Measurements from ENCODE around the gene DDB1.
"Not testable (repeated sequence)": the region's sequence is repeated elsewhere in the genome, so short reads cannot be mapped to it uniquely, and the experiment has no call there.

Gene DDB1

DNA sequence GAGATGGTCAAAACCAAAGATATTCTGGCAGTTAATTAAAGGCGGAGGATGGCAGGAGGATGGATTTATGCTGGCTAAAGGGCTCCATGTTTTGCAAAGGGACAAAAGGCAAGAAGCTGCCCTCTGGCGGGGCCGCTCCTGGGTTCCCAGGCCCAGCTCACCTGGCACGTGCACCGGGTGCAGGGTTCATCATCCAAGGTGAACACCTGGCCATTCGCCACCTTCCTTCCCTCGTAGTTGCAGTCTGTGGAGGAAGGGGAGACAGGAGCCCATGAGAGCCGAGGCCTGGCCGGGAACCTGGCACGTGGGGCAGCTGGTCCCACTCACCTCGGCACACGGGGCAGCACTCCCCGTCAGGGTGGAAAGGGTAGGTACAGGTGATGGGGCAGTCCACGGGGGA, 68.1 kb downstream of the DDB1 start:
- no peak overlapping the region for H3K4me3 ChIP-seq (ENCODE audit: low read depth, low read length)
- no peak for DNase-seq (ENCODE audit: low read depth, low spot score)
- in situ Hi-C loops (cut with HindIII; ENCODE audit: low sequenced_read_pairs), result no loop called here
- TF ChIP-seq, protein P1, sequence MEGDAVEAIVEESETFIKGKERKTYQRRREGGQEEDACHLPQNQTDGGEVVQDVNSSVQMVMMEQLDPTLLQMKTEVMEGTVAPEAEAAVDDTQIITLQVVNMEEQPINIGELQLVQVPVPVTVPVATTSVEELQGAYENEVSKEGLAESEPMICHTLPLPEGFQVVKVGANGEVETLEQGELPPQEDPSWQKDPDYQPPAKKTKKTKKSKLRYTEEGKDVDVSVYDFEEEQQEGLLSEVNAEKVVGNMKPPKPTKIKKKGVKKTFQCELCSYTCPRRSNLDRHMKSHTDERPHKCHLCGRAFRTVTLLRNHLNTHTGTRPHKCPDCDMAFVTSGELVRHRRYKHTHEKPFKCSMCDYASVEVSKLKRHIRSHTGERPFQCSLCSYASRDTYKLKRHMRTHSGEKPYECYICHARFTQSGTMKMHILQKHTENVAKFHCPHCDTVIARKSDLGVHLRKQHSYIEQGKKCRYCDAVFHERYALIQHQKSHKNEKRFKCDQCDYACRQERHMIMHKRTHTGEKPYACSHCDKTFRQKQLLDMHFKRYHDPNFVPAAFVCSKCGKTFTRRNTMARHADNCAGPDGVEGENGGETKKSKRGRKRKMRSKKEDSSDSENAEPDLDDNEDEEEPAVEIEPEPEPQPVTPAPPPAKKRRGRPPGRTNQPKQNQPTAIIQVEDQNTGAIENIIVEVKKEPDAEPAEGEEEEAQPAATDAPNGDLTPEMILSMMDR (IDR thresholded peaks at IDR 0.05; ENCODE audit: low read depth, low read length), result no peak

DNA sequence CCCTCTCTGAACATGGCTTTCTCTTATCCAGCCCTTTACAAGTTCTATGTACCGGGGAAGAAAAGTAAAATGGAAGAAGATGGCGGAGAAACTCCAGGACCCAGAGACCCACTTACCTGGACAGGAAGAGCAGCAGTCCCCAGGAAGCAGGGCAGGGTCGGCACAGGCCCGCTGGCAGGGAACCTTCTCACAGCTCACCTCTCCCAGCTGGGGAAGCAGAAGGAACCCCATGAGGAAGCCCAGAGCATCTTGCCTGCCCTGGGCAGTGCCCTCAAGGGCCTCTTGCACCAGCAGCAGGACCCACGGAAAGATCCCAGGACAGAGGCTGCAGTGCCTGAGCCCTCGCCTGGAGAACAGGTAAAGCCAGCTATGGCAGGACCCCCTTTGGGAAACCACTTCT, 68.5 kb downstream of the DDB1 start:
- in situ Hi-C loops (cut with HindIII; ENCODE audit: low sequenced_read_pairs), result no loop called here
- DNase-seq (ENCODE audit: low read depth, low spot score), result no peak
- no peak overlapping the region for H3K4me3 ChIP-seq (ENCODE audit: low read depth, low read length)
- TF ChIP-seq, protein P1 (IDR thresholded peaks at IDR 0.05; ENCODE audit: low read depth, low read length), result no peak

DNA sequence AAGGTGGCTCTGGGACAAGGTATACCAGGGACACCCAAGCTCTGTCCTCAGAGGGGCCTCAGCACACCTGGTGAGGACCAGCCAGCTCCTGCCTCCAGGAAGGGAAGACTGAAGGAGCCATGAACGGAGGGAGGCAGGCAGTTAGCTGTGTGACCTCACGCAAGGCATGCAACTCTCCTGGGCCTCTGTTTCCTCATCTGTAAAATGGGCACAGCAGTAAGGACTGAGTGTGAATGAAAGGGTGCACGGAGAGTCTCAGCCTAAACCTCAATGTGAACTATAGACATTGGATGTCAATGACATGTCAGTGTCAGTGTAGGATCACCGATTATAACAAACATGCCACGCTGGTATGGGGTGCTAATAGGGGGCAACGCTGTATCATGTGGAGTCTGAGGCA, 73.5 kb downstream of the DDB1 start:
- in situ Hi-C loops (cut with HindIII; ENCODE audit: low sequenced_read_pairs), result no loop called here
- DNase-seq (ENCODE audit: low read depth, low spot score), result no peak
- no peak overlapping the region for H3K4me3 ChIP-seq (ENCODE audit: low read depth, low read length)
- TF ChIP-seq, protein P1 (IDR thresholded peaks at IDR 0.05; ENCODE audit: low read depth, low read length), result no peak

DNA sequence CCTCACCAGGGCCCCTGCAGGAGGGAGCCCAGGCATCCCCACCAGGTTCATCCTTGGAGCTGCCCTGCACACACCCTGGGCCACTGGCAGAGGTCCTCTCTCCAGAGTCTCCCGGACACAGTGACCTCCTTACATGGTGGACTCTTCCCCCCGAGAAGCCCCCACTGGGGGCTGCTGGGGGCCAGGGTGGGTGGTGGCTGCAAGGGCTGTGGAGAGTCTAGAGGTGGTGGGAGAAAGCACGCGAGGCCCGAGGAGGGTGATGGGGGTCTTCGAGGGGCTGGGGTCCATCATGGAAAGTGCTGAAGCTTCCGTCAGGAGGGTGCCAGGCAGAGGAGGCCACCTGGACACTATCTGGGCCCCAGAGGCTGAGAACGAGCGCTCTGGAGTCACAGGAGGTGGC, 74.4 kb downstream of the DDB1 start:
- in situ Hi-C loops (cut with HindIII; ENCODE audit: low sequenced_read_pairs), result no loop called here
- no peak for DNase-seq (ENCODE audit: low read depth, low spot score)
- TF ChIP-seq, protein P1 (IDR thresholded peaks at IDR 0.05; ENCODE audit: low read depth, low read length), result no peak
- no peak overlapping the region for H3K4me3 ChIP-seq (ENCODE audit: low read depth, low read length)

DNA sequence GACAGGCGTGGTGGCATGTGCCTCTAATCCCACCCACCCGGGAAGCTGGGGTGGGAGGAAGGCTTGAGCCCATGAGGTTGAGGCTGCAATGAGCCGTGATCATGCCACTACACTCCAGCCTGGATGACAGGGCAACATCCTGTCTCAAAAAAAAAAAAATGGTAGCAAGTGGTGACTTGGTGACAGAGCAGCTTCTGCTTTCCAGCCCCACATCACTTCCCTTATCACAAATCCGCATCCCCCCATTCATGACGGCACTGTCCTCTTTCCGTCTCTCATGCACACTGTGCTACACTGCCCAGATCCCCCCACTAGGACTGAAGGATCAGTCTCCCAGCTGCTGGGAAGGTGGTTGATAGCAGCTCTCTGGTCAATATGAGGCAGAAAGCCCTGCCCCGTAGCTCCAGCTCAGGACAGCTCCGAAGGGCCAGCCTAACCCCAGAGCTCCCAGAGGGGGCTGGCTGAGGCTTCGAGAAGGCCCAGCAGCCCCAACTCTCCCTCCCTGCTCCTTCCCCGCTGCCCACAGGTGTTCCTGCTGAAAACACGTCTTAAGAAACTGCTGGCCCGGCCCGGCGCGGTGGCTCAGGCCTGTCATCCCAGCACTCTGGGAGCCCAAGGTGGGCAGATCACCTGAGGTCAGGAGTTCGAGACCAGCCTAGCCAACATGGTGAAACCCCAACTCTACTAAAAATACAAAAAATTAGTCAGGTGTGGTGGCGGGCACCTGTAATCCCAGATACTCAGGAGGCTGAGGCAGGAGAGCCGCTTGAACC, 76.0 kb downstream of the DDB1 start:
- in situ Hi-C loops (cut with HindIII; ENCODE audit: low sequenced_read_pairs), result no loop called here

DNA sequence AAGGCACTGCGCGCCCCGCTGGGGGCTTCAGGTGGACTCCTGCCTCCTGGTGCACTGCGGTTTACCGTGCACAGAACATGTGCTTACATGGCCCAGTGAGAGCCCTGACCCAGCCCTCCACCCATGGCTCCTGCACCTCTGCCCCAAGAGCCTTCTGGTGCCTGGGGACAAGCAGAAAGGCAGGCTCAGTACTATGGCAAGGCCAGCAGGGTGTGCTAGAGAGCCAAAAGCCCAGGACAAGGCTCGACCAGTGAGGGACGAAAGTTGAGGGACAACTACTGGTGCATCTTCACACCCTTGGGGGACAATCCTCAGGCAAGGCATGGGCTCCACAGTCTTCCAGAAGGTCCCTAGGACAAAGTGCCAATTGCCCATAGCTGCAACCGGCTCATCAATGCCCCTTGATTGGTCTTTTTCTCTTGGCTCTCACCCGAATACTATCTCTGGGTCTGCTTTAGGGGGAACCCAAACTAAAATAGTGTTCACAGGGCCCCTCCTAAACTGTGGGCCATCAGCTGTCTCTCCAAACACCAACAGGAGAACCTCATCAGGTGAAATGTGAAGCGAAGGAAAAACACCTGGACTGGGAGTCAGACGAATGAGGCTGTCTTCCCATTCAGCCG, 78.4 kb downstream of the DDB1 start:
- no peak overlapping the region for H3K4me3 ChIP-seq (ENCODE audit: low read depth, low read length)
- DNase-seq (ENCODE audit: low read depth, low spot score), result peak; percentile 36
- TF ChIP-seq, protein P1 (IDR thresholded peaks at IDR 0.05; ENCODE audit: low read depth, low read length), result peak; percentile 95
- in situ Hi-C loops (cut with HindIII; ENCODE audit: low sequenced_read_pairs), result no loop called here

More for the DNA sequence above, 76.0 kb downstream of the DDB1 start:
- no peak for DNase-seq (ENCODE audit: low read depth, low spot score)
- no peak overlapping the region for H3K4me3 ChIP-seq (ENCODE audit: low read depth, low read length)
- TF ChIP-seq, protein P1 (IDR thresholded peaks at IDR 0.05; ENCODE audit: low read depth, low read length), result no peak

DNA sequence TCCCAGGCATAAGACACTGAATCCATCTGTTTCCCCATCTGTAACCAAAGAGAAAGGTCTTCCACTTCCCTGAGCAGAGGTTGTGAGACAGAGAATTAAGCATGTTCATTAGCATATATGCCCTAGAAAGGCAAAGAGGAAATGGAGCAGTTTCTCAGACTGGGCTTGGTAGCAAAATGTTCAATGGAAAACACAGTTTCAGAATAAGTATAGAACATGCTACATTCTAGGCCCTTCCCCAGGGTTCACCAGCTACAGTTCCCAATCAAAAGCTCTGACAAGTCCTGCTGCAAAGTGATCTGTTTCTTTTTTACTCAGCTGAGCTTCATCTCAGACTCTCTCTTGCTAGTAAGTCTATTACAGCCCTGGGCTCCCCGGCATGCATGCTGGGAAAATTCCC, 80.6 kb downstream of the DDB1 start:
- in situ Hi-C loops (cut with HindIII; ENCODE audit: low sequenced_read_pairs); DNase-seq (ENCODE audit: low read depth, low spot score); H3K4me3 ChIP-seq (ENCODE audit: low read depth, low read length): not testable (repeated sequence)

DNA sequence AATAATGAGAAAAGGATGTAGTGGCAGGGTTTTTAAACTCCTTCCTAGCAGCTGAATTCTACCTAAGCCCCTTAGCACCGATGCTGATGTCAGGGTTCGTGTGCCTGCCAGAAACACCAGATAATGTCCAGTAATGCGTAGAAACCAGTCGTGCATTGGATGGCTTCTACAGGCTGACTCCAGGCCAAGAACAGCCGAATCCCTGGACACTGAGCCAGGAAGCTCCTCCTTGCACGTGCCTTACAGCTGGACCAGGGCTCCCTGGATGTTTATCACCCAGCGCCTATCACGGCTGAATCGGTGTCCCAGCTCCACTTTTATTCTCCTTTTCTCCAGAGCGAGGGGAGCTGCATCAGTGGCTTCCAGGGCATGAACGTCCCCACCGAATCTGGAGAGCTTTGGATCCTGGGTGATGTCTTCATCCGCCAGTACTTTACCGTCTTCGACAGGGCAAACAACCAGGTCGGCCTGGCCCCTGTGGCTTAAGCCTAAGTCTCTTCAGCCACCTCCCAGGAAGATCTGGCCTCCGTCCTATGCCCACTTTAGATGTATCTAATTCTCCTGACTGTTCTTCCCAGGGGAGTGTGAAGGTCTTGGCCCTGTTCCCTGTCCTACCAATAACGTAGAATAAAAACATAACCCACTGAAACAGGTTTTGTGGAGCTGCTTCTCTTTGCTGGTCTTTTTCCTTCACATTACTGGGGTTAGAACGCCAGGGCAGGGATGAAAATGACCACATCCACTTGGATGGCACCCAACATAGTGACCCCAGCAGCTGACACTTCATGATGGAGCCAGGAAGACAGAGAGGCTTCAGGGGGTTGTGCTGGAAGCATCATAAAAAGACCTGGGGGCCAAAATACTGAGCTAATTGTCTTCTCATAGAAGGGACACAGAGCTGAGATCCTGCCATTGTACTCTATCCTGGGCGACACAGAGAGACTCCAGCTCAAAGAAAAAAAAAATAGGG, 81.8 kb downstream of the DDB1 start:
- H3K4me3 ChIP-seq (ENCODE audit: low read depth, low read length); DNase-seq (ENCODE audit: low read depth, low spot score); in situ Hi-C loops (cut with HindIII; ENCODE audit: low sequenced_read_pairs): not testable (repeated sequence)
